Neural cell (in vitro differentiated cells): ENCODE measurements around the gene BLTP3B. TPM values are rescaled to one million over a fixed set of nuclear protein-coding genes. Genes with fewer than 3 reads are reported as not detected.

ENCODE experiments used
- H2AFZ ChIP-seq: fragments of 200-600, 300-800 bp; sonication (generic), shearing (Covaris generic); 2 replicates; pipeline ENCODE4 v1.6.0; 2014; ENCODE audit warnings: low read depth, mild to moderate bottlenecking, antibody characterized with exemption, low read length, moderate library complexity
- H3F3A ChIP-seq: fragments of 200-600 bp; shearing (Covaris generic); 2 replicates; pipeline ENCODE4 v1.6.1; 2016; ENCODE audit warnings: mild to moderate bottlenecking, moderate library complexity, mixed read lengths, antibody characterized with exemption, low read length; ENCODE audit not compliant: insufficient read depth, poor library complexity, severe bottlenecking
- H3K27ac ChIP-seq: fragments of 200-600, 300-800 bp; sonication (generic), shearing (Covaris generic); 2 replicates; pipeline ENCODE4 v1.5.1; 2014; ENCODE audit warnings: mild to moderate bottlenecking, low read length, moderate library complexity
- H3K27me3 ChIP-seq: fragments of 300-800, 200-600 bp; sonication (generic), shearing (Covaris generic); 2 replicates; pipeline ENCODE4 v1.6.0; 2014; ENCODE audit warnings: mild to moderate bottlenecking, low read depth, low read length, moderate library complexity; ENCODE audit not compliant: insufficient read depth
- H3K36me3 ChIP-seq: fragments of 300-800, 200-600 bp; sonication (generic), shearing (Covaris generic); 2 replicates; pipeline ENCODE4 v1.5.1; 2014; ENCODE audit warnings: mild to moderate bottlenecking, antibody characterized with exemption, low read length, moderate library complexity; ENCODE audit not compliant: insufficient read depth
- H3K4me2 ChIP-seq: fragments of 300-800, 200-600 bp; sonication (generic), shearing (Covaris generic); 2 replicates; pipeline ENCODE4 v1.6.0; 2014; ENCODE audit warnings: mild to moderate bottlenecking, low read length
- H3K4me3 ChIP-seq: fragments of 300-800, 200-600 bp; sonication (generic), shearing (Covaris generic); 2 replicates; pipeline ENCODE4 v1.5.1; 2014; ENCODE audit warnings: mild to moderate bottlenecking, low read length, moderate library complexity
- H3K79me2 ChIP-seq: fragments of 200-600 bp; shearing (Covaris generic); replicated peaks from 2 replicates; pipeline ENCODE4 v1.6.0; 2014; ENCODE audit warnings: mild to moderate bottlenecking, low read length, moderate library complexity; ENCODE audit not compliant: insufficient read depth
- H3K9ac ChIP-seq: fragments of 300-800, 200-600 bp; sonication (generic), shearing (Covaris generic); 2 replicates; pipeline ENCODE4 v1.6.1; 2016; ENCODE audit warnings: mild to moderate bottlenecking, low read length, mixed read lengths
- H3K9me2 ChIP-seq: fragments of 200-600 bp; shearing (Covaris generic); 2 replicates; pipeline ENCODE4 v1.6.1; 2016; ENCODE audit warnings: mild to moderate bottlenecking, low read length, mixed read lengths; ENCODE audit not compliant: insufficient read depth
- H3K9me3 ChIP-seq: fragments of 200-600, 300-800 bp; sonication (generic), shearing (Covaris generic); 2 replicates; pipeline ENCODE4 v1.6.1; 2016; ENCODE audit warnings: mild to moderate bottlenecking, mixed run types, low read length, moderate library complexity, mixed read lengths
- H4K20me1 ChIP-seq: fragments of 200-600 bp; shearing (Covaris generic); 2 replicates; pipeline ENCODE4 v1.6.1; 2016; ENCODE audit warnings: mild to moderate bottlenecking, mixed run types; ENCODE audit not compliant: insufficient read depth
- EP300 ChIP-seq: fragments of 450-650 bp; conservative IDR thresholded peaks from 2 replicates; pipeline ENCODE4 v1.6.1; 2014; ENCODE audit warnings: antibody characterized with exemption, mild to moderate bottlenecking, moderate library complexity; ENCODE audit not compliant: poor library complexity, severe bottlenecking
- EZH2 ChIP-seq: fragments of 200-600, 300-800 bp; shearing (Covaris generic), sonication (generic); IDR thresholded peaks from 2 replicates; pipeline ENCODE4 v1.6.1; 2014; ENCODE audit warnings: antibody characterized with exemption, low read length, borderline replicate concordance, mild to moderate bottlenecking; ENCODE audit not compliant: insufficient read depth, poor library complexity, severe bottlenecking
- MXI1 ChIP-seq: fragments of 450-650 bp; conservative IDR thresholded peaks from 2 replicates; pipeline ENCODE4 v1.6.1; 2014; ENCODE audit warnings: antibody characterized with exemption, mild to moderate bottlenecking; ENCODE audit not compliant: poor library complexity, severe bottlenecking
- POLR2AphosphoS5 ChIP-seq: IDR thresholded peaks from 2 replicates; pipeline ENCODE4 v1.6.1; 2012
- RAD21 ChIP-seq: fragments of 450-650 bp; conservative IDR thresholded peaks from 2 replicates; pipeline ENCODE4 v1.6.1; 2014; ENCODE audit warnings: antibody characterized with exemption, mild to moderate bottlenecking, moderate library complexity
- SMC3 ChIP-seq: fragments of 450-650 bp; conservative IDR thresholded peaks from 2 replicates; pipeline ENCODE4 v1.6.1; 2014; ENCODE audit warnings: antibody characterized with exemption, mild to moderate bottlenecking, moderate library complexity; ENCODE audit not compliant: poor library complexity
- TAF1 ChIP-seq: IDR thresholded peaks from 2 replicates; pipeline ENCODE4 v1.6.1; 2012; ENCODE audit warnings: low read depth
- polyA plus RNA-seq: library from polyadenylated mRNA; depleted of rRNA; stranded (reverse); fragments of >200 nt; gene quantifications from 2 replicates; pipeline ENCODE4 v1.2.3, GENCODE V29; 2014
- TF ChIP-seq, protein P1 (sequence below): fragments of 450-650 bp; IDR thresholded peaks from 2 replicates; pipeline ENCODE4 v1.5.1; 2014; ENCODE audit warnings: antibody characterized with exemption, mild to moderate bottlenecking, moderate library complexity; ENCODE audit not compliant: poor library complexity, severe bottlenecking
- TF ChIP-seq, protein P2 (sequence below): IDR thresholded peaks from 2 replicates; pipeline ENCODE4 v1.6.1; 2012; ENCODE audit warnings: borderline replicate concordance

Gene BLTP3B
- polyA plus RNA-seq, 1 donor from 2014 or later, result 31.6 TPM

DNA sequence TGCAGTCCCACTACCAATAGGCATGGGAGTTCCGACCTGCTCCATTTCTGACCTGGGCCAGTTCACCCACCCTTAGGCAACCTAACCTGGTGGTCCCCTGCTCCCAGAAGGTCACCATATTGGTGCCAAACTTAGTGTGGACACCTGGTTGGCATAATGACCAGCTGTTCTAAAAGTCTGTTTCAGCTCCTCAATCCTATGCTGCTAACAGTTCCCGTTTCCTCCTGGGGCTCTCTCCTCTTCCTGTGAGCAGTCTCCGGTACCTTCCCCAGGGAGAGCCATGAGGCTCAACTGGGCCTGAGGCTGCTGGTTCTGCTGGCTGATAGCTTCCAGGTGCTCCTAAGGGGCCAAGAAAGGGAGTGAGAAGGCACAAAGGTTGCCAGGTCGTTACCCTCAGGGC, 15.9 kb upstream of the BLTP3B start:
- no peaks in the 10 kb centered on the region for H3K9me2 ChIP-seq
- no peak overlapping the region for H3K9ac ChIP-seq
- H3K79me2 ChIP-seq, result no peaks in the 10 kb centered on the region
- H3K27me3 ChIP-seq, result no peaks in the 10 kb centered on the region
- H3K4me2 ChIP-seq, result no peak overlapping the region
- no peaks in the 10 kb centered on the region for H4K20me1 ChIP-seq
- H3K9me3 ChIP-seq, result no peaks in the 10 kb centered on the region
- no peaks in the 10 kb centered on the region for H3F3A ChIP-seq
- no peaks in the 10 kb centered on the region for H3K36me3 ChIP-seq
- H3K27ac ChIP-seq, result no peak overlapping the region
- no peak overlapping the region for H2AFZ ChIP-seq
- no peak overlapping the region for H3K4me3 ChIP-seq
- TF ChIP-seq EZH2, result no peak
- TF ChIP-seq, protein P1, sequence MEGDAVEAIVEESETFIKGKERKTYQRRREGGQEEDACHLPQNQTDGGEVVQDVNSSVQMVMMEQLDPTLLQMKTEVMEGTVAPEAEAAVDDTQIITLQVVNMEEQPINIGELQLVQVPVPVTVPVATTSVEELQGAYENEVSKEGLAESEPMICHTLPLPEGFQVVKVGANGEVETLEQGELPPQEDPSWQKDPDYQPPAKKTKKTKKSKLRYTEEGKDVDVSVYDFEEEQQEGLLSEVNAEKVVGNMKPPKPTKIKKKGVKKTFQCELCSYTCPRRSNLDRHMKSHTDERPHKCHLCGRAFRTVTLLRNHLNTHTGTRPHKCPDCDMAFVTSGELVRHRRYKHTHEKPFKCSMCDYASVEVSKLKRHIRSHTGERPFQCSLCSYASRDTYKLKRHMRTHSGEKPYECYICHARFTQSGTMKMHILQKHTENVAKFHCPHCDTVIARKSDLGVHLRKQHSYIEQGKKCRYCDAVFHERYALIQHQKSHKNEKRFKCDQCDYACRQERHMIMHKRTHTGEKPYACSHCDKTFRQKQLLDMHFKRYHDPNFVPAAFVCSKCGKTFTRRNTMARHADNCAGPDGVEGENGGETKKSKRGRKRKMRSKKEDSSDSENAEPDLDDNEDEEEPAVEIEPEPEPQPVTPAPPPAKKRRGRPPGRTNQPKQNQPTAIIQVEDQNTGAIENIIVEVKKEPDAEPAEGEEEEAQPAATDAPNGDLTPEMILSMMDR, result no peak
- no peak for TF ChIP-seq MXI1
- TF ChIP-seq POLR2AphosphoS5, result no peak
- TF ChIP-seq EP300, result no peak
- no peak for TF ChIP-seq RAD21
- TF ChIP-seq, protein P2, sequence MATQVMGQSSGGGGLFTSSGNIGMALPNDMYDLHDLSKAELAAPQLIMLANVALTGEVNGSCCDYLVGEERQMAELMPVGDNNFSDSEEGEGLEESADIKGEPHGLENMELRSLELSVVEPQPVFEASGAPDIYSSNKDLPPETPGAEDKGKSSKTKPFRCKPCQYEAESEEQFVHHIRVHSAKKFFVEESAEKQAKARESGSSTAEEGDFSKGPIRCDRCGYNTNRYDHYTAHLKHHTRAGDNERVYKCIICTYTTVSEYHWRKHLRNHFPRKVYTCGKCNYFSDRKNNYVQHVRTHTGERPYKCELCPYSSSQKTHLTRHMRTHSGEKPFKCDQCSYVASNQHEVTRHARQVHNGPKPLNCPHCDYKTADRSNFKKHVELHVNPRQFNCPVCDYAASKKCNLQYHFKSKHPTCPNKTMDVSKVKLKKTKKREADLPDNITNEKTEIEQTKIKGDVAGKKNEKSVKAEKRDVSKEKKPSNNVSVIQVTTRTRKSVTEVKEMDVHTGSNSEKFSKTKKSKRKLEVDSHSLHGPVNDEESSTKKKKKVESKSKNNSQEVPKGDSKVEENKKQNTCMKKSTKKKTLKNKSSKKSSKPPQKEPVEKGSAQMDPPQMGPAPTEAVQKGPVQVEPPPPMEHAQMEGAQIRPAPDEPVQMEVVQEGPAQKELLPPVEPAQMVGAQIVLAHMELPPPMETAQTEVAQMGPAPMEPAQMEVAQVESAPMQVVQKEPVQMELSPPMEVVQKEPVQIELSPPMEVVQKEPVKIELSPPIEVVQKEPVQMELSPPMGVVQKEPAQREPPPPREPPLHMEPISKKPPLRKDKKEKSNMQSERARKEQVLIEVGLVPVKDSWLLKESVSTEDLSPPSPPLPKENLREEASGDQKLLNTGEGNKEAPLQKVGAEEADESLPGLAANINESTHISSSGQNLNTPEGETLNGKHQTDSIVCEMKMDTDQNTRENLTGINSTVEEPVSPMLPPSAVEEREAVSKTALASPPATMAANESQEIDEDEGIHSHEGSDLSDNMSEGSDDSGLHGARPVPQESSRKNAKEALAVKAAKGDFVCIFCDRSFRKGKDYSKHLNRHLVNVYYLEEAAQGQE, result no peak
- TF ChIP-seq SMC3, result no peak
- no peak for TF ChIP-seq TAF1

DNA sequence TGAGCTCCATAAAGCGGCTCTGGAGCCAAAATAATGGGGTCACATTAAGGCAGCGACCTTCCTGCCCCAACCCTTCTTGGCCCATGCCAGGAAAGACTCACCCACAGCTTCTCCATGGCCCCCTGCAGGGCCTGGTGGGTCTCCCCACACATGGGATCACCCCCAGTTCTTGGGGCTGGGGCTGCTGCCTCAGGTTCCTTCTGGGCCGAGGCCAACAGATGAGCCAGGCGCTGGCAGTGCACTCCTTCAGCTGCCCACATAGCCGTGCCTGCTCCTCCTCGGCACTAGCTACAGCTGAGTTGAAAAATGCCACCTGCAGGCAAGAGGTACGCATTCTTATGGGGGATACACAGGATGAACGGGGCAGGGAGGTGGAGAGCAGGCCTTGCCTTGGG, 14.8 kb upstream of the BLTP3B start:
- Histone ChIP-seq H3K27me3 (no peaks in the 10 kb centered on the region), H3K4me2 (no peak overlapping the region), H2AFZ (no peak overlapping the region), H3K9ac (no peak overlapping the region), H3K36me3 (no peaks in the 10 kb centered on the region), H3K9me2 (no peaks in the 10 kb centered on the region), H3K79me2 (no peaks in the 10 kb centered on the region), H3K27ac (no peak overlapping the region), H4K20me1 (no peaks in the 10 kb centered on the region), H3K4me3 (no peak overlapping the region), H3K9me3 (no peaks in the 10 kb centered on the region), H3F3A (no peaks in the 10 kb centered on the region)
- TF ChIP-seq, protein P1, result no peak
- TF ChIP-seq TAF1 (no peak), POLR2AphosphoS5 (no peak), RAD21 (no peak), EZH2 (no peak), SMC3 (no peak), EP300 (no peak), MXI1 (no peak)
- TF ChIP-seq, protein P2, result no peak
